H1 (cell line): ENCODE data around the gene DCUN1D2. TPM values are rescaled to one million over a fixed set of nuclear protein-coding genes. Genes with fewer than 3 reads are reported as not detected.

Experiments used
- polyA plus RNA-seq, 7 experiments: library from polyadenylated mRNA; depleted of rRNA in 3 of 7; stranded (reverse) in 5 of 7; unstranded in 2 of 7; fragments of >200 nt in 5 of 7; fragments of 200-250 nt in 2 of 7; gene quantifications; 1 replicate in 5 of 7; 2 replicates in 1 of 7; 4 replicates in 1 of 7; pipeline versions ENCODE4 v1.2.1 to v1.2.3, GENCODE V29; 2011 to 2013; ENCODE audit warnings: missing spikeins in 2 of 7, mixed read lengths in 2 of 7
- small RNA-seq: library from polyadenylated mRNA; stranded (forward); fragments of <200 nt; extraction: miRNeasy Mini kit (QIAGEN cat#:217004); gene quantifications from one replicate; pipeline ENCODE3, GENCODE V24; 2013; ENCODE audit not compliant: insufficient read depth
- total RNA-seq: library from RNA; stranded (reverse); fragmentation: NEBNext Ultra II Directional; extraction: Animal tissue kit (Norgen Biotek cat#: 25700); gene quantifications from 2 replicates; pipeline ENCODE4 v1.2.1, GENCODE V29; 2021

DCUN1D2 gene
- total and polyA plus RNA-seq, 2 of the 8 experiments (the other 6 are each of a cell fraction or from before 2014, with no cell fraction given) = 19.5 to 35.3 TPM

Small RNA genes lying within 50 kb of the gene (small RNA-seq; reads per million reads assigned to genes)
- gene RNU1-16P = 0.69 reads per million

Other genes with a start within 250 kb of the DCUN1D2 start
- gene LAMP1, start 193.5 kb downstream of the DCUN1D2 start, total RNA-seq = 140 and 146 TPM in 2 replicates
- 97.6 and 99.5 TPM in 2 replicates for gene LAMP1, start 193.5 kb downstream of the DCUN1D2 start, polyA plus RNA-seq (2011; rRNA removed)
- 52.0 and 54.3 TPM in 2 replicates for gene GRTP1, start 126.6 kb downstream of the DCUN1D2 start, total RNA-seq
- 34.7 and 47.5 TPM in 2 replicates for gene GRTP1, start 126.6 kb downstream of the DCUN1D2 start, polyA plus RNA-seq (2011; rRNA removed)
- gene ADPRHL1, start 37.2 kb downstream of the DCUN1D2 start, total RNA-seq = 1.7 and 2.0 TPM in 2 replicates
- 0.74 and 1.3 TPM in 2 replicates for gene ADPRHL1, start 37.2 kb downstream of the DCUN1D2 start, polyA plus RNA-seq (2011; rRNA removed)
- gene TFDP1, start 94.0 kb upstream of the DCUN1D2 start, total RNA-seq = 81.9 and 84.8 TPM in 2 replicates
- 35.5 and 43.6 TPM in 2 replicates for gene TFDP1, start 94.0 kb upstream of the DCUN1D2 start, polyA plus RNA-seq (2011; rRNA removed)
- gene ATP4B, start 167.5 kb upstream of the DCUN1D2 start, total RNA-seq = not detected in 2 replicates
- gene ATP4B, start 167.5 kb upstream of the DCUN1D2 start, polyA plus RNA-seq (2011; rRNA removed) = 0.05 TPM in 1 of 2 replicates, not detected in the other
- 0.21 TPM in 1 of 2 replicates, not detected in the other for gene GRK1, start 176.5 kb upstream of the DCUN1D2 start, total RNA-seq
- gene GRK1, start 176.5 kb upstream of the DCUN1D2 start, polyA plus RNA-seq (2011; rRNA removed) = 0.12 and 0.16 TPM in 2 replicates